ENCODE results near the gene LMF1.

The LMF1 gene

DNA sequence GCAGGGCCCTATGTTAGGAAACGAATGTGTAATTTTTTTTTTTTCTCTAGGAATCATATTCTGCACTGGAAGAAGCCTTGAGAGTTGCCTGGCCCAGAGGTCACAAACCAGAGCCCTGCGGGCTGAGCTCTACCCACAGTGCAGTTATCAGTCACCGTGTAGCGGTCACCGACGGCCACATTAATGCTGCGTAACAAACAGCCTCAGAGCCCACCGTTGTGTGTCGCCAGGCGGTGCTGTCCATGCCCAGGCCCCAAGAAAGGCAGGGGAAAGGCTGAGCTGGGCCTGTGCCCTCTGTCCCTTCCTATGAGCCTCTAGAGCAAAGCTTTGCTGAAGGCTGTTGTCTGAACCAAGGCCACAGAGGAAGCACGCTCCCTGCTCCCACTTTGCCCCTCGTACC lies 4.5 kb upstream of the LMF1 start:
- no peak for TF ChIP-seq POLR2A (IDR thresholded peaks at IDR 0.05; ENCODE audit: low read length)
- no peak for TF ChIP-seq GATA1 (IDR thresholded peaks at IDR 0.05; ENCODE audit: low read depth, low read length)
- DNase-seq = no peak

DNA sequence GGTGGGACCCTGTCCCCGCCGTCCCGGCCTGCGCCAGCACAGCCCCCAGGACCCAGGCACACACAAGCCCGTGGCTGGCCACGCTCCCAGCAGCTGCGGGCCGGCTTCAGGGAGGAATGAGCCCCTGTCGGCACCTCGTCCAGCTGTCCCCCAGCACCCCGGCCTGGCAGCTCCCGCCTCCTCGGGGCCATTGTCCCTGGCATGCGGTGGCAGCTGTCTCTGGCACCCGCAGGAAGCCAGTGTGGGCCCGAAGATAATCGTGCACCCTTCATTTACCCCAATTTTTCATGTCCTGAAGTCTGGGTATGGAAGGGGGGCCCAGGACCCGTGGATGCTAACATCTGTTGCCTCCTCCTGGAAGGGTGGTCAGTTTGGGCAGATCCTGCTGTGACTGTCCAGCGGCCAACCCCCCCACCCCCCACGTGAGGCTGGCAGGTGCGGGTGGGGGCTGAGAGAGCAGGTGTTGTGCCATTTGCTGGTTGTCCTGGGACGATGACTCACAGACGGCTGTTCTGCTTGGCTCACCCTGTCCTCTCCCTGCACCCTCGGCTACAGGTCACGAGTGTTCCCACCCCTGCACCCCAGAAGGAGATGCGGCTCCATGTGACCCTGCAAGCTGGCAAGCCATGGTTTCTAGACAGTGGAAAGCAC lies 4.0 kb upstream of the LMF1 start:
- TF ChIP-seq POLR2A (IDR thresholded peaks at IDR 0.05; ENCODE audit: low read length) = no peak
- no peak for TF ChIP-seq GATA1 (IDR thresholded peaks at IDR 0.05; ENCODE audit: low read depth, low read length)
- DNase-seq = no peak

DNA sequence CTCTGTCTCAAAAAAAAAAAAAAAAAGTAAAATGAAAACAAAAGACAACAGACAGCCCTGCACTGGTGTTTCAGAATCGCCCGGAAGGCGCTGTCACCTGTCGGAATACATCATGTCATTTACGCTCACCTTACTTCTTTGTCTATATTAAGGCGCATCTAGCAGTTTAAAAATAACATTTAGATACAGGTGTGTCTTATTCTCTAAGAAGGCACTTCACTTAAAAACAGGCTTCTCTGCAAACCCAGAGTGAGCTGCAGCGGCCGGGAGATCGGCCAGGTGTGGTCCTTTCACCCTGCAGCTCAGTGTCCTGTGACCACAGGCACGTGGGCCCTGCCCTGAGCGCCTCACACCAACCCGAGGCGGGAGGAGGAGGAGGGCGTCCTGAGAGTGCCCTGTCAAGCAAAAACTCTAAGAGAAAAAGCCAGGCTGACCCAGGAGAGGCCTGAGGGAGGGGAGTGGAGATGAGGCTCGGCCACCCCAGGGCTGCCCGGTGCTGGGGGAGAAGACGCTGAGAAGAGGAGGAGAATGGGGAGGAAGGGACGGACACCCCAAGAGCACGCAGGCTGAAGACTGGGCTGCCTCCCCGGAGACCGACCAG lies 3.3 kb upstream of the LMF1 start:
- TF ChIP-seq GATA1 (IDR thresholded peaks at IDR 0.05; ENCODE audit: low read depth, low read length) = no peak
- TF ChIP-seq POLR2A (IDR thresholded peaks at IDR 0.05; ENCODE audit: low read length) = no peak
- DNase-seq = no peak

DNA sequence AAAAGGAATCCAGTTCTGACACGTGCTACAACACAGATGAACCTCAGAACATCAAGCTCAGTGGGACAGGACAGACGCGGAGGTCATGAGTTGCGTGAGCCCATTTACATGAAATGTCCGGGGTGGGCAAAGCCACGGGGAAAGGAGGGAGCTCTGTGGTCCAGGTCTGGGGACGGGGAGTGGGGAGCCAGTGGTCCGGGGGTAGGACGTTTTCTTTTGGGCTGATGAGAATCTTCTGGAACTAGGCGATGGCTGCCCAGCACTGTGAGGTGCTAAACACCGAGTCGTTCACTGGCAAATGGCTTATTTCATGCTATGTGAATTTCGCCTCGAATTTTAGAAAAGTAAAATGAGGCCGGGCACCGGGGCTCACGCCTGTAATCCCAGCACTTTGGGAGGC lies 2.6 kb upstream of the LMF1 start:
- TF ChIP-seq GATA1 (IDR thresholded peaks at IDR 0.05; ENCODE audit: low read depth, low read length) = no peak
- no peak for DNase-seq

DNA sequence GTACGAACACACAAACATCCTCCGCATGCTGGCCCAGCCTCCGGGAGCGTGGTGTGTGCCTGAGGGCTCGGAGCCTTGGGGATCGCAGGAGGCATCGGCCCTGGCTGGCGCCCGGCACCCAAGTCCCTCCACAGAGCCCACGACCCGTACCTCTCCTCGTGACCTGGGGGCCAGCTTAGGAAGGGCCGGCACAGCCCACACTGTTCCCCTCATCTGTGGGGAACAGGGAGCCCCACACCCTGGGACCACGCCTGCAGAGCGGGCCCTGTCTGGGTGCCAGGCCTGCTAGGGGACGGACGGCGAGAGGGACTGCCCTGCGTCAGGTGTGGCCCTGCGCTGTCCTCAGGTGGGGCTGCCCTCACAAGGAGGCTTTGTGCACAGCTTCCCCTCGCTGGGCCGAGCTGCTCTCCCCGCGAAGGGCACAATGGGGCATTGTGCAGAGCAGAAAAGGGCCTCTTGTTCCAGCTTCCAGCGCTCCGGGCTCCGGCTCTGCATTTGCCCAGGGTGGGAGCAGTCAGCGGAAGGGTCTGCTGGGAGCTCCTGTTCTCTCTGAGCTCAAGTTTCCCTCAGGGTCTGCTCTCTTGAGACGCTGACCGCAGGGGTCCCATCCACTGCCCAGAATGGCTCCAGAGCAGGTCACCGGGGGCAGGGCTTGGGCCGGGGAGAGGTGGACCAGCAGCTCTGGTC lies 1.7 kb upstream of the LMF1 start:
- TF ChIP-seq GATA1 (IDR thresholded peaks at IDR 0.05; ENCODE audit: low read depth, low read length) (no peak), POLR2A (IDR thresholded peaks at IDR 0.05; ENCODE audit: low read length) (no peak)
- no peak for DNase-seq

DNA sequence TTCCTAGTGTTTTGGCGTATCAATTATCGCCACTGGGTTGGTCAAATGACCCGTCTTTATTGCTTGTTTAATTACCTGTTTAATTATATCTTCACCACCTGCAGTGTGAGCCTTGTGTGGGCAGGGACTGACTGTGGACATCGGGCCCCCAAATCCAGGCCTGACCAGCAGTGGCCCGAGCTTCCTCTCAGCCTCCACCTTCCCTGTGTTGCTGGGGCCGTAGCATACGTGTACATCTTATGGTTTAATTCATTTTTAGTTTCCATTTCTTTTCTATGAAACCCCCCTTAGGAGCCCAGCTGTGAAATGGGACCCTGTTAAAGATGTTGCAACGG lies 1.2 kb upstream of the LMF1 start:
- TF ChIP-seq POLR2A (IDR thresholded peaks at IDR 0.05; ENCODE audit: low read length) (no peak), GATA1 (IDR thresholded peaks at IDR 0.05; ENCODE audit: low read depth, low read length) (no peak)
- no peak for DNase-seq

DNA sequence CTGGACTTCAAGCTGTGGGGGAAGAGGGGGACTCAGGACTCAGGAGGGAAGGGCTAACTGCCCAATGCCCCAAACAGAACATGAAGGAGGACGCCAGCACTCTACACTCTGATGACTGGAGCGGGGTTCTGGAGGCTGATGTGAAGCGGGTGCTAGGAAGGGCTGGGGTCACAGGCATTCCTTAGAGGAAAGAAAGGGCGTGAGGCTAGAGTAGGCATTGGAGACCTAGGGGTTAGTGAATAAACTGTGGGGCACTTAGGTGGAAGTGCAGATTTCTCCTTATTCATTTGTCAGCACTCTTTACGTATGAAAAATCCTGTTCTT lies 760 bp upstream of the LMF1 start:
- TF ChIP-seq POLR2A (IDR thresholded peaks at IDR 0.05; ENCODE audit: low read length) (no peak), GATA1 (IDR thresholded peaks at IDR 0.05; ENCODE audit: low read depth, low read length) (no peak)
- no peak for DNase-seq

DNA sequence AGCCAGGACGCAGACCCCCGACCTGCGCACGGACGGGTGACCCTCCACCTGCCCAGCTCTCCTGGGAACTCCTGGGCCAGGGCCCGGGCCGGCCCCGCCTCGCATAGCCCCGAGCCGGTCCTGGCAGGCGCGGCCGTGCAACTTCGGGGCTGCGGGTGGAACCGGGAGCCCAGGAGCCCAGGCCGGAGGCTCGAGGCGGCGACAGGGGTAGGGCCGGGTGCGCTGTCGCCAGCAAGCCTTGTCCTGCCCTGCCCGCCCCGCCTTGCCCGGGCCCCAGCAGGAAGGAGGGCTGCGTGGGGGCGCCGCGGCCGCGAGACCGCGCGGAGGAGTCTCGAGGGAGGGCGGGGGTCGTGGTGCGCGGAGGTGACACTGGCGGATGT lies 408 bp downstream of the LMF1 start:
- TF ChIP-seq POLR2A (IDR thresholded peaks at IDR 0.05; ENCODE audit: low read length) = no peak
- no peak for TF ChIP-seq GATA1 (IDR thresholded peaks at IDR 0.05; ENCODE audit: low read depth, low read length)
- no peak for DNase-seq

DNA sequence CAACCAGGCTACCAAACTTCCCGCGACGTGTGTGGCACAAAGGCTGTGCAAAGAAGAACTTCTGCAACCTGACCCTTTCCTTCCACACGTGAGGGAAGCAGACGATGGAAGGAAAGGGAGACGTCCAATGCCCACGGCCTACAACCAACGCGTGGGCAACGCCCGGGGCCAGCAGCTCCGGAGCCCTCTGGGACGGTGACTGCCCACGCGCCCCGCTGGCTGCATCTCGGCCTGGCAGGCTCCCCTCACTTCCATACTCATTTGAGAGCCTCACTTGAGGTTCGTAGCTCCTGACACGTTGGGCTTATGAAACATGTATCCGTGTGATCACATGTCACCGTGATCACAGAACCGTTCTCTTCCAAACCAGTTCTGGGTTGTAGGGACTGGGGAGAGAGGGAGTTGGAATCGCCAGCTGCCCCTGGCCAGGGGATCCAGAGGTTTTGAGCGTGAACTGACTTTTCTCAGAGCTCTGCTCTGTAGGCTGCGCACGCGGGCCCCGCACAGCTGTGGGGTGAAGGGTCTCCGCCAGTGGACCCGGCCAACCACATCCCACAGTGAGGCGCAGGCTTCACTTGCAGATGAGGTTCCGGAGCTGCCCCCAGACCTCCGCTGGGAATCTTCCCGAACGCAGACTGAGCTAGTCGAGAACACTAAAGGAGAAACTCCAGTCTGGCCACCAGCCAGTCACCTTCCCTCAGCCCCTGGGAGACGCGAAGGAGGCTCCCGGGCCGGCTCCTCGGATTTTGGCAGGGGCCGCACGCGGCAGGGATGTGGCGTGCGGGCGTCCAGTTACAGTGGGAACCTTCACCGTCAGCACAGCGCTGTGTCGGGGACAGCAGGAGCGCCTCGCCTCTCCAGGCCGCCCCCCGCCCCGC lies 1.0 kb downstream of the LMF1 start:
- DNase-seq = peak in 1 of 2 experiments; percentile 58
- TF ChIP-seq GATA1 (IDR thresholded peaks at IDR 0.05; ENCODE audit: low read depth, low read length) = no peak
- no peak for TF ChIP-seq POLR2A (IDR thresholded peaks at IDR 0.05; ENCODE audit: low read length)

DNA sequence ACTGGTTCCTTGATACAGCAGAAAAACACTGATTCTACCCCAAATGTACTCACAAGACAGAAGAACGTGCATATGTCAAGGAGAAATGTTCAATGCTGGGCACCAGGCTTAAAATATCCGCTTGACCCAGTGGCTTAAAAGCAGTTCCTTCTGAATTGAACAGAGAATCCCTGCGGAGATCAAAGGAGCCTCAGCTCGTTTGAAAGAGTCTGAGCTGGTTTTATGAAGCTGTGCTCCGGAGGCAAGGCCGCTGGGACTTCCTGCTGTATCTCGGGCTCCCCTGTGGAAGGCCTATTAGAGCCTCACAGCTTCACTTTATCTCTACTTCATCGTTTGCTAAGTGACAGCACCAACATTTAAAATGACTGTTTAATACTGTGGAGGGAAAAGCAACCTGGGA lies 2.2 kb downstream of the LMF1 start:
- no peak for DNase-seq
- TF ChIP-seq POLR2A (IDR thresholded peaks at IDR 0.05; ENCODE audit: low read length) (no peak), GATA1 (IDR thresholded peaks at IDR 0.05; ENCODE audit: low read depth, low read length) (no peak)

DNA sequence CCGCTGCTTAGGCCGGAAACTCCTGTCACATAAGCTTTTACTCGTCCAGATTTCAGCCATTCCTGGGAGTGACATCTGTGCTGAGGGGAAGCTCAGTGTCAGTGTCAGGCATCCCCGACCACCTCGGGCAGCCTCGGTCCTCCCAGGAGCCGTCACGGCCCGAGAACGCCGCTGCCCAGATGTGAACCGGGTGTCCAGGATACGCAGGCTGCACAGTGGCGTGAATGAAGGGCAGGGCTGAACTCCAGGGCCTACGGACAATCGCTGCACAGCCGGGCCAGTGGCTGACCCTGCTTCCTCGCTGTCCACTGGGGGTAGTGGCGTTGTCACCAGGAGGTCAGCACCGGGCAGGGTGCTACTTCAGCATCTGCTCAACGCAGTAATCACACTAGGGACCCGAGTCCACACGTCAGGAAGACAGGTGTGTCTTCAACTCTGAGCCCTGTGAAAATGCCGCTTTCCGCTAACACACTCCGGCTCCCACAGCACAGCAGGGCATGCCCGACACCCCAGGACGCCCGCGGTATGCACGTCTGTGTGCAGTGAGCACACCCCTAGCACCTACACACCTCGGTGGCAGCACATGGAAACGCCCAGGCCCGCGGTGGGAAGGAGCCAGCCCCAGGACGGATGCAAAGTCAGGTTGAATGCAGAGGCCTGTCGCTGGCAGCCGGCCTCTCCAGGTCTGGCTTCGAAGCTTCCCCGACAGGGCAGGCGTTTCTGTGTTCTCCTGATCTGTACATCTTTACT lies 3.1 kb downstream of the LMF1 start:
- no peak for TF ChIP-seq POLR2A (IDR thresholded peaks at IDR 0.05; ENCODE audit: low read length)
- TF ChIP-seq GATA1 (IDR thresholded peaks at IDR 0.05; ENCODE audit: low read depth, low read length) = no peak
- no peak for DNase-seq

DNA sequence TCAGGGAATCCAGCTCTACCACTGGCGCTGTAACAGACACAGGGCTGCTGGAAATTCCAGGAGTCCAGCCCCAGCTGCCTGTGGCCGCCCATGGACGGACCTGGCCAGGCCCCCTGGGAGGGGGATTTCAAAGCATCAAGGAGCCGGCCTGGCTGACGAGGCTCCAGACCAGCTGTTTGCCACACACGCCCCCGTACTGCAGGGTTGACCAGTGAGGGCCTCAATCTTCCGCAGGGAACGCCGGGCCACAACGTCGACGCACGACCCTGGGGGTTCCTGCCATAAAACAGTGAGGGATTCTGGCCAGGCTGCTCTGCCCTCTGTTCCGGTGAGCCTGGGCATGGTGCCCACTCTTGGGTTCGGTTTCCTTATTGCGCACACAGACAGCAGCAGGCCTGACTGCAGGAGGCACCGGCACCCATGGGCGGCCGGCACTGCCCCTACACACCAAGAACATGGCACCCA lies 3.7 kb downstream of the LMF1 start:
- TF ChIP-seq GATA1 (IDR thresholded peaks at IDR 0.05; ENCODE audit: low read depth, low read length) (no peak), POLR2A (IDR thresholded peaks at IDR 0.05; ENCODE audit: low read length) (no peak)
- no peak for DNase-seq

DNA sequence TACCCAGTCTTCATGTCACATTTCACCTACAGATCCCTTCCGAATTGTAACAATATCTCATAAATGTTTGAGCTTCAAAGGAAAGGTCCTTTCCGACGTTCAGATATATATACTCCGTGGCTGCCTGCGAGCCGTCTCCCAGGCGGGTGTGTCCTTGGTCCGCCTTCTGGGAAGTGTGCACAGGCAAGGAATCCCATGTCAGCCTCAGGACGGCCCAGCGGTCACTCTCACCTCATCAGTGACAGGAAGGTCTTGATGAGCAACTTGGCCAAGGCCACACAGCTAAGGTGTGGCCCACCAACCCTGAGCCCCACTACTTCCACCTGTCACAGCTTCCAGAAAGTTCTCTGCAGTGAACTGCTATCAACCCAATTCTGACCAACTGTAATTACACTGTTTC lies 4.3 kb downstream of the LMF1 start:
- TF ChIP-seq POLR2A (IDR thresholded peaks at IDR 0.05; ENCODE audit: low read length) (no peak), GATA1 (IDR thresholded peaks at IDR 0.05; ENCODE audit: low read depth, low read length) (no peak)
- no peak for DNase-seq

DNA sequence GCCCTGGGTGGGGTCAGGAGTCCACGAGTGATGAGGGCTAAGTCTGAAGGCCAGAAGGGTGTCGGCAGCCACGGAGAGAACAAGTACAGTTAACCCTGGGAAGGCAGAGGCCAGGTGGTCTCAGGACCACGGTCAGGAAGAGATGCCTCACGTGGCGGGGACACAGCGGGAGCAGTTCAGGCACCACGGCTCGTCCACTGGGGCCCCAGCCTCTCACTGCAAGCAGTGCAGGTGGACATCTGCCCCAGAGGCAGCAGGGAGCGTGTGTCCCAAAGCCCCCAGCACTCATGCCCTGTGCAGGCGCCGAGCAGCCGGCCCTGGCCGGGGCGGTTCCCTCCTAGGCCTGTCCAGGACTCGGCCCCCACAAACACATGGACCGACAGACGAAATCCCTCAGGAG lies 4.7 kb downstream of the LMF1 start:
- no peak for DNase-seq

More for the DNA sequence above, 4.7 kb downstream of the LMF1 start:
- TF ChIP-seq POLR2A (IDR thresholded peaks at IDR 0.05; ENCODE audit: low read length) = no peak
- no peak for TF ChIP-seq GATA1 (IDR thresholded peaks at IDR 0.05; ENCODE audit: low read depth, low read length)
